HG02642 (cell line): ENCODE measurements around the gene BBLN.

Experiments used
- ATAC-seq: cut with Tn5 transposase; IDR thresholded peaks from one replicate; pipeline ENCODE4 v1.9.1; 2021; ENCODE audit warnings: mild to moderate bottlenecking; ENCODE audit not compliant: unreplicated experiment, poor library complexity

The BBLN gene

DNA sequence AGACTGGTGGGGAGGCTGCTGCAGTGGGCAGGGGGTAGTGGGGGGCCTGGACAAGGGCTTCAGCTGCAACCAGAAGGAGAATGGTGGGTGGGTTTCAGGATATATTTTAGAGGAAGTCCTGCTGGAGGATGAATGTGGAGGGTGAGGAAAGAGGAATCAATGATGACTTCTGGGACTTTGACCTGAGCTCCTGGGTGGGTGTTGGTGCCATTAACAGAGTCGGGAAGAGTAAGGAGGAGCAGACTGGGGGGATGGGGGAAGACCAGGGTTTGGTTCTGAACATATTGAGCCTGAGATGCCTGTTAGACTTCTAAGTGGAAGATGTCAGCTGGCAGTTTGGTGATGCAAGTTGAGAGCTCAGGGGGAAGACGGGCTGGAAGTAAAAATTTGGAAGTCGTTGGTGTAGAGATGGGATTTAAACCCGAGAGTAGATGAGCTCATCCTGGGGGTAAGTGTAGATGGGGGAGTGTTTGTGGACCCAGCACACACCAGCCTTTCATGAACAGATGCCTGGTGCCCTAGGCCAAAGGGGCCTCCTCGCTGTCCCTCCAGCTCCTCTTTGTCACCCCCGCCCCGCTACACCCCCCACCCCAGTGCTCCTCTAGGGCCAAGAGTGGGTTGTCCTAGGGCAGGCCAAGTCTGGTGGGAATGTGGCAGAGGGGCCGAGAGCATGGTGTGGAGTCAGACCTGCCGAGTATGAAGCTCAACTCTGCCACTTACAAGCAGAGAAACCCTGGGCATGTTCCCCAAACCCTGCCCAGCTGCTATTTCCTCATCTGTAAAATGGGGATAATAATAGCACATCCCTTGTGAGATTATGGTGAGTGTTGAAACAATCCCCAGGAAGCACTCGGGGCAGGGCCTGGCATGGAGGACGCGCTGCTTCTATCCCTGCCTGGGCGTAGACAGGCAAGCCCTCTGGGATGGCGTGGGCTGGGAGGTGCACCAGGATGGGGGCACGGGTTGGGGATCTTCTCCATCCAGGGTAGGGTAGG lies 47.1 kb downstream of the BBLN start:
- ATAC-seq: no peak

DNA sequence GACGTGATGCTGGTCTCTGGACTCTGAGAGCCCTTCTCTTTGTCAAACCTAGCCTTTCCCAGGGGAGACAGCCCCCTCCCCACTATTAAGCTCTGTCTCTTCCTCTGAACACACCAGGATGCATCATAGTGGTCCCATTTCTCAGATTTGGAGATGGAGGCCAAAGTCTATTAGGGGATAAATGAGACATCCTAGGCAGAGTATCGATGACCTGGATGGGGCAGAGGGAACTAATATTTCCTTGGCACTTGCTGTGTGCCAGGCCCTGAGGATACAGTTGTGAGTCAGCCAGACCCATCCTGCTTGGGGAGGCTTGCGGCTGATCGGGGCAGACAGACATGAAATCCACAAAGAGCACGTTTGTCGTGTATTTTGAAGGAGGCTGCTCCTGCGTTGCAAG lies 48.3 kb downstream of the BBLN start:
- no peak for ATAC-seq

DNA sequence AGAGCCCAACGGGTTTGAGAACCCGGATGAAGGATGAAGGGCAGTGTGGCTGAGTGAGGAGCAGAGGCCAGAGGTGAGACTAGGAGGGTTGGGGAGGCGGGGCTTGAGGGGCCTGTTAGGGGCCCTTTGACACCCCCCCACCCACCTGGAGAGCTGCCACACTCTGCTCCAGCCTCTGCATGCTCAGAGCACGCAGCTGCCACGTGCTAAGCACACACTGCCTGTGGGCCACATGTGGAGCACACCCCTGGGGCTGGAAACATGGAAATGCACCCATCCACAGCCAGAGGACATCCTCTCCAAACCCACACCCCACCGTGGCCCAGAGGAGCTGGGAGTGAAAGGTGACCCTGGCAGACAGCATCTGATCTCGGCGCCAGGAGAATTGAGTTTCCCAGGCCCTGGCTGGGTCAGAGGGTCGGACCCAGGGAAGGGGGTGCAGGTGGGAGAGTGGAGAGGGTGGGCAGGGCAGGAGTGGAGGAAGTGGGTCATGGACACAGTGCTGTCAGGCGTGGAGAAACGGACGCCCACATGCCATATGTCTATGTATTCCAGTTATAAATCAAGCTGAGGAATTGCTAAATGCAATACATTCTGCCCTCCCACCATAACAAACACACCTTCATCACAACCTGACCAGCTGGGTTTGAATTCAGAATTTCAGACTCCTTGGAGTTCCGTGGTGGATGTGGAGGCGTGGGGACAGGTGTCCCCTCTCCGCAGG lies 49.0 kb downstream of the BBLN start:
- ATAC-seq: no peak

DNA sequence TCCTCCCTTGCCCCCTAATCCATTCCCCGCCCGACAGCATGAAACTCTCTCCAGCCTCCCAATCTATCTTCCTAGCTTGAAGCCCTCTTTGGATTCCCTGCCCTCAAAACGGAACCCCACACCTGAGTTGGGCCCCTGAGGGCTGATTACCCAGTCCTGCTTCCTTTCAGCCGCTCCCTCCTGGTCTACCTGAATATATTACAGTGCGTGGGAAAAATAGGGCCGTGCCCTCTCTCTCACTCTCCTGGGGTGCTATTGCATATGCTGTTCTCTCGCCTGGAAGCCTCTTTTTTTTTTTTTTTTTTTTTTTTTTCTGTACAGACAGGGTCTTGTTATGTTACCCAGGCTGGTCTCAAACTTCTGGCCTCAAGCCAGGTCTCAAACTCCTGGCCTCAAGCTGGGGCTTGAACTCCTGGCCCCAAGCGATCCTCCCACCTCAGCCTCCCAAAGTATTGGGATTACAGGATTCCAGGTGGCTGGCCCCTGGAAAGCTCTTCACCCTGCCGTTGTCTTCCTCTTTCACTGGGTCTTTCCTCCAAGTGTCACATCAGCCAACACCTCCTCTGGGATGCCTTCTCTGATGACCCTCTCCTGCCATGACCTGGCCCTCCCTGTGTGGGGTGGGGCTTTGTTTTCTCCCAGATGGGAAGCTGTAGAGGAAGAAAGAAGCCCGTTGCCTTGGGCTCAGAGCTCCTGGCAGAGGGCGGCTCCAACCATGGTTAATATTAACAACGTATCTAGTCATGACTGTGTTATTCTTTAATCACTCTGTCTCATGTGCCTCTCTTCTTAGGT lies 51.3 kb downstream of the BBLN start:
- ATAC-seq: no peak

DNA sequence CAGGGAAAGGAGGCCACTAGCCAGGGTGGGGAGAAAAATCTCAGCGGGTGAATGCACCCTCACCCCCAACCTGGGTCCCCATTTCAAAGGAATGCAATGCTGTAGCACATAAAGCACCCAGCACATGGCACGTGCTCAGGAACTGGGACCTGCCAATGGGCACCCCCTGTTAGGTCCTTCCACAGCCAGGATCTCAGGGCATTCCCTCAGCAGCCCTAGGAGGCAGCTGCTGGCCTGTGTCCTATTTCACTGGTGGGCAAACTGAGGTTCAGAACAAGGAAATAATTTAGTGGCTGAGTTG lies 51.9 kb downstream of the BBLN start:
- ATAC-seq: no peak
